ENCODE results near the gene ATP8A1.

- no peak for TF ChIP-seq CTCF (IDR thresholded peaks at IDR 0.05; ENCODE audit: low read depth, low read length)
- no peak for TF ChIP-seq EZH2phosphoT487 (IDR thresholded peaks at IDR 0.05; ENCODE audit: low read depth)
Observed at GRCh38 chr4:42655921-42656678, 805 bp downstream of the ATP8A1 start.

All from OCI-LY3 (cell line).